ENCODE measurements around the gene REST. TPM values are rescaled to one million over a fixed set of nuclear protein-coding genes. Genes with fewer than 3 reads are reported as not detected.
"Not testable (repeated sequence)": the region's sequence is repeated elsewhere in the genome, so short reads cannot be mapped to it uniquely, and the experiment has no call there.

REST gene
- total and polyA plus RNA-seq, 2 of the 8 experiments (the other 6 are each of a cell fraction or from before 2014, with no cell fraction given) = 10.2 to 66.3 TPM

DNA sequence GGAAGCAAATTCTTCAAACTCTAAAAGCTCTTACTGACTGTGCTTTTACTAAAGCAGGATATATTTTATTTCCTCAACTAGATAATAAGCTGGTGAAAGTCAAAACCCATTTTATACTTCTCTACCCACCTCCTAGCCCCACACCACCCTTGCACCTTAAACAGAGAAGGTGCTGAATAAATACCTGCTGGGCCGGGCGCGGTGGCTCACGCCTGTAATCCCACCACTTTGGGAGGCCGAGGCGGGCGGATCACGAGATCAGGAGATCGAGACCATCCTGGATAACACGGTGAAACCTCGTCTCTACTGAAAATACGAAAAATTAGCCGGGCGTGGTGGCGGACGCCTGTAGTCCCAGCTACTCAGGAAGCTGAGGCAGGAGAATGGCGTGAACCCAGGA lies 9.9 kb upstream of the REST start:
- H2AFZ ChIP-seq (ENCODE audit: low read length); H4K20me1 ChIP-seq (replicated peaks in 1 of 2; ENCODE audit: control insufficient read depth in 1 of 2, insufficient read depth in 2 of 2, low read length in 2 of 2); H3K14ac ChIP-seq (ENCODE audit: insufficient read length); H2BK20ac ChIP-seq (ENCODE audit: low read length); H3K4me1 ChIP-seq (replicated peaks in 1 of 4; ENCODE audit: control insufficient read depth in 3 of 4, insufficient read depth in 4 of 4, low read length in 3 of 4); H3K9ac ChIP-seq (replicated peaks in 1 of 4; ENCODE audit: extremely low read depth in 1 of 4, low read depth in 3 of 4, low read length in 3 of 4); H2AK5ac ChIP-seq (ENCODE audit: low read depth, low read length); H2BK120ac ChIP-seq (replicated peaks; ENCODE audit: low read depth, low read length); H2BK15ac ChIP-seq (ENCODE audit: low read length); H3K4me3 ChIP-seq (ENCODE audit: extremely low read depth in 1 of 4, insufficient read depth in 2 of 4, low read depth in 3 of 4, low read length in 4 of 4); H2BK12ac ChIP-seq (ENCODE audit: low read depth, low read length); H3K27ac ChIP-seq (ENCODE audit: low read depth, low read length); H3K23me2 ChIP-seq (ENCODE audit: low read depth, low read length); H3K4ac ChIP-seq (replicated peaks; ENCODE audit: insufficient read length, low read depth, low read length); H4K5ac ChIP-seq (ENCODE audit: insufficient read length, low read depth, low read length); H3K79me1 ChIP-seq (ENCODE audit: low read depth, low read length); H2BK5ac ChIP-seq (ENCODE audit: low read depth, low read length); H3K79me2 ChIP-seq (ENCODE audit: control insufficient read depth in 1 of 2, insufficient read depth in 2 of 2, low read length in 2 of 2); FAIRE-seq; H3K9me3 ChIP-seq (ENCODE audit: insufficient read depth in 2 of 2, low read depth in 1 of 2, low read length in 1 of 2); H3K23ac ChIP-seq (ENCODE audit: insufficient read length); H3K56ac ChIP-seq (replicated peaks; ENCODE audit: insufficient read length, low read depth, low read length); H3K27me3 ChIP-seq (replicated peaks in 1 of 4; ENCODE audit: control insufficient read depth in 3 of 4, extremely low read depth in 1 of 4, insufficient read depth in 3 of 4, low read length in 3 of 4); H4K8ac ChIP-seq (ENCODE audit: extremely low read depth, insufficient read depth, low read length); DNase-seq (ENCODE audit: low read depth in 1 of 2, low spot score in 2 of 2); H3K36me3 ChIP-seq (ENCODE audit: control insufficient read depth in 2 of 4, insufficient read depth in 4 of 4, low read length in 3 of 4); H3K4me2 ChIP-seq (ENCODE audit: insufficient read depth in 1 of 2, low read depth in 2 of 2, low read length in 2 of 2); H4K91ac ChIP-seq (replicated peaks; ENCODE audit: insufficient read length, low read length); H3K18ac ChIP-seq (ENCODE audit: extremely low read depth, low read length): not testable (repeated sequence)
- WGBS, 2 experiments (ENCODE audit: extremely low coverage in 1 of 2, insufficient coverage in 1 of 2, insufficient read length in 1 of 2, insufficient replicate concordance in 2 of 2, low coverage in 1 of 2, low lambda C conversion rate in 2 of 2, missing lambda C conversion rate in 1 of 2) = 94% methylated on average over 16 of the region's 17 CpGs; no CpG with 5 or more reads in 1 of the 2 experiments
- ChIA-PET POLR2A (ENCODE audit: partially characterized antibody) (interaction anchor here (1.2 to 1.3 kb wide), 2 partner anchors 9 to 14 kb away, joined by 3 read pairs; no protein-coding TSS in a partner anchor), CTCF (ENCODE audit: partially characterized antibody) (interaction anchor here (0.8 to 0.9 kb wide), 3 partner anchors 9 to 56 kb away, joined by 3 read pairs; no protein-coding TSS in a partner anchor)

- CTCF ChIA-PET (ENCODE audit: partially characterized antibody) = interaction anchor here (1.1 kb wide), 1 partner anchor 60 kb away, joined by 3 read pairs; no protein-coding TSS in a partner anchor
- not testable (repeated sequence) for FAIRE-seq; H3K4me2 ChIP-seq (ENCODE audit: insufficient read depth in 1 of 2, low read depth in 2 of 2, low read length in 2 of 2); H3K14ac ChIP-seq (ENCODE audit: insufficient read length); H3K27me3 ChIP-seq (replicated peaks in 1 of 4; ENCODE audit: control insufficient read depth in 3 of 4, extremely low read depth in 1 of 4, insufficient read depth in 3 of 4, low read length in 3 of 4); H3K4me1 ChIP-seq (replicated peaks in 1 of 4; ENCODE audit: control insufficient read depth in 3 of 4, insufficient read depth in 4 of 4, low read length in 3 of 4); H3K9ac ChIP-seq (replicated peaks in 1 of 4; ENCODE audit: extremely low read depth in 1 of 4, low read depth in 3 of 4, low read length in 3 of 4); H3K9me3 ChIP-seq (ENCODE audit: insufficient read depth in 2 of 2, low read depth in 1 of 2, low read length in 1 of 2); H2BK20ac ChIP-seq (ENCODE audit: low read length); H4K8ac ChIP-seq (ENCODE audit: extremely low read depth, insufficient read depth, low read length); H3K36me3 ChIP-seq (ENCODE audit: control insufficient read depth in 2 of 4, insufficient read depth in 4 of 4, low read length in 3 of 4); H3K4me3 ChIP-seq (ENCODE audit: extremely low read depth in 1 of 4, insufficient read depth in 2 of 4, low read depth in 3 of 4, low read length in 4 of 4); H3K18ac ChIP-seq (ENCODE audit: extremely low read depth, low read length); H3K27ac ChIP-seq (ENCODE audit: low read depth, low read length); H3K4ac ChIP-seq (replicated peaks; ENCODE audit: insufficient read length, low read depth, low read length); H3K56ac ChIP-seq (replicated peaks; ENCODE audit: insufficient read length, low read depth, low read length); H3K23me2 ChIP-seq (ENCODE audit: low read depth, low read length); DNase-seq (ENCODE audit: low read depth in 1 of 2, low spot score in 2 of 2); H2AK5ac ChIP-seq (ENCODE audit: low read depth, low read length); H3K79me2 ChIP-seq (ENCODE audit: control insufficient read depth in 1 of 2, insufficient read depth in 2 of 2, low read length in 2 of 2); H2BK12ac ChIP-seq (ENCODE audit: low read depth, low read length); H2BK5ac ChIP-seq (ENCODE audit: low read depth, low read length); H4K91ac ChIP-seq (replicated peaks; ENCODE audit: insufficient read length, low read length); H2BK15ac ChIP-seq (ENCODE audit: low read length); H2BK120ac ChIP-seq (replicated peaks; ENCODE audit: low read depth, low read length); H2AFZ ChIP-seq (ENCODE audit: low read length); H4K5ac ChIP-seq (ENCODE audit: insufficient read length, low read depth, low read length); H3K23ac ChIP-seq (ENCODE audit: insufficient read length); H3K79me1 ChIP-seq (ENCODE audit: low read depth, low read length); H4K20me1 ChIP-seq (replicated peaks in 1 of 2; ENCODE audit: control insufficient read depth in 1 of 2, insufficient read depth in 2 of 2, low read length in 2 of 2)
- POLR2A ChIA-PET (ENCODE audit: partially characterized antibody) = interaction anchor here (0.8 to 1.1 kb wide), 2 partner anchors 14 to 78 kb away, joined by 3 read pairs; partner anchors contain the start of gene POLR2B
- WGBS, 2 experiments (ENCODE audit: extremely low coverage in 1 of 2, insufficient coverage in 1 of 2, insufficient read length in 1 of 2, insufficient replicate concordance in 2 of 2, low coverage in 1 of 2, low lambda C conversion rate in 2 of 2, missing lambda C conversion rate in 1 of 2) = 89% methylated on average over 5 of the region's 5 CpGs; no CpG with 5 or more reads in 1 of the 2 experiments
These were observed 7.5 kb upstream of the REST start for GRCh38 chr4:56900186-56900585.

All from H1 (cell line).